ENCODE data around the gene MNX1. TPM values are rescaled to one million over a fixed set of nuclear protein-coding genes. Genes with fewer than 3 reads are reported as not detected.

The MNX1 gene
- total and polyA plus RNA-seq, 9 of the 15 experiments (the other 6 are each of a cell fraction or from before 2014, with no cell fraction given), result 0.15 to 8.0 (median 1.4) TPM

DNA sequence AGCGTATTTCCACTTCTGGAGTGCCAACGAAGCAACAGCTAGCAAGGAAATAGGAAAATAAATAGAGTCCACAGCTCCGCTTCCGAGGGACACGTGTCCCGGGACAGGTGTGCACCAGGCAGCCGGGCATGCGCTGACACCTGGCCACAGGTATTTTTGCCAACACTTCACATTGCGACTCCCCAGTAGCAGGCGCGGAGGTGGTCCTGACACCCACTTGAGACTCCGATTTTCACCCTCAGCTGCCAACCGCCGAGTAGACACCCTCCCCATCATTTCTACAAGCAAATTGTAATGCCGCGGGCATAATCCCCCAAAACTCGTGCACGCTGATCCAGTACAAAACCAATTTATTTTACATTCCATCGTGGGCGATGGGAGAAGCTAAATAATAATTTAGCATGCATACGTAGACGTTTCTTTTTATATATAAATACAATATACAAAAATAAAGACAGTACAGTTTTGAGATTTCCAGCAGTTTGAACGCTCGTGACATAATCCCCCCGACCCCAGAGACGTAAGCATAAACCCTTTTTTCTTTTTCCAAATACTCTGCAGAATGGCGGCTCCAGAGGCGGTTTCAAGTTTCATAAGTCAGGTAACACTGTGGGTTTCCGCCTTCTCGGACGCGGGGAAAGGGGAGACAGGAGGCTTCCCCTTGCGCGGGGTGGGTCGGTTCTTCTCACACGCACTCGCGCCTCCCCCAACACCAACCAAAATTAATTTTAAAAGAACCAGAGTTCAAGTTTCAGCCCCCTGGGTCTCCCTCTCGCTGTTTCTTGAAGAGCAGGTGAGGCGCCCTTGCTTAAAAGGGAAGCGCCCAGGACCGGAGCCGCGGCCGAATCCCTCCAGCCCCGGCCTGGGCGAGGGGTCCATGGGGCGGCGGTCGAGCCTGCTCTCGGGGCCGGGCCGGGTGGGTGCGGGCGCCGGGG is 5.7 kb downstream of the MNX1 start (continued):
- TF ChIP-seq, protein P1, sequence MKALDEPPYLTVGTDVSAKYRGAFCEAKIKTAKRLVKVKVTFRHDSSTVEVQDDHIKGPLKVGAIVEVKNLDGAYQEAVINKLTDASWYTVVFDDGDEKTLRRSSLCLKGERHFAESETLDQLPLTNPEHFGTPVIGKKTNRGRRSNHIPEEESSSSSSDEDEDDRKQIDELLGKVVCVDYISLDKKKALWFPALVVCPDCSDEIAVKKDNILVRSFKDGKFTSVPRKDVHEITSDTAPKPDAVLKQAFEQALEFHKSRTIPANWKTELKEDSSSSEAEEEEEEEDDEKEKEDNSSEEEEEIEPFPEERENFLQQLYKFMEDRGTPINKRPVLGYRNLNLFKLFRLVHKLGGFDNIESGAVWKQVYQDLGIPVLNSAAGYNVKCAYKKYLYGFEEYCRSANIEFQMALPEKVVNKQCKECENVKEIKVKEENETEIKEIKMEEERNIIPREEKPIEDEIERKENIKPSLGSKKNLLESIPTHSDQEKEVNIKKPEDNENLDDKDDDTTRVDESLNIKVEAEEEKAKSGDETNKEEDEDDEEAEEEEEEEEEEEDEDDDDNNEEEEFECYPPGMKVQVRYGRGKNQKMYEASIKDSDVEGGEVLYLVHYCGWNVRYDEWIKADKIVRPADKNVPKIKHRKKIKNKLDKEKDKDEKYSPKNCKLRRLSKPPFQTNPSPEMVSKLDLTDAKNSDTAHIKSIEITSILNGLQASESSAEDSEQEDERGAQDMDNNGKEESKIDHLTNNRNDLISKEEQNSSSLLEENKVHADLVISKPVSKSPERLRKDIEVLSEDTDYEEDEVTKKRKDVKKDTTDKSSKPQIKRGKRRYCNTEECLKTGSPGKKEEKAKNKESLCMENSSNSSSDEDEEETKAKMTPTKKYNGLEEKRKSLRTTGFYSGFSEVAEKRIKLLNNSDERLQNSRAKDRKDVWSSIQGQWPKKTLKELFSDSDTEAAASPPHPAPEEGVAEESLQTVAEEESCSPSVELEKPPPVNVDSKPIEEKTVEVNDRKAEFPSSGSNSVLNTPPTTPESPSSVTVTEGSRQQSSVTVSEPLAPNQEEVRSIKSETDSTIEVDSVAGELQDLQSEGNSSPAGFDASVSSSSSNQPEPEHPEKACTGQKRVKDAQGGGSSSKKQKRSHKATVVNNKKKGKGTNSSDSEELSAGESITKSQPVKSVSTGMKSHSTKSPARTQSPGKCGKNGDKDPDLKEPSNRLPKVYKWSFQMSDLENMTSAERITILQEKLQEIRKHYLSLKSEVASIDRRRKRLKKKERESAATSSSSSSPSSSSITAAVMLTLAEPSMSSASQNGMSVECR (CRISPR knock-in tag; IDR thresholded peaks at IDR 0.05), result no peak
- TF ChIP-seq AFF4 (CRISPR knock-in tag; IDR thresholded peaks at IDR 0.05), result no peak
- no peak for TF ChIP-seq GATAD2B (IDR thresholded peaks at IDR 0.05; ENCODE audit: borderline replicate concordance)
- TF ChIP-seq MCM7 (IDR thresholded peaks at IDR 0.05), result no peak
- no peak for TF ChIP-seq NRF1 (conservative IDR thresholded peaks at IDR 0.05 in 1 of 2, IDR thresholded peaks at IDR 0.05 in 1 of 2)
- TF ChIP-seq ZFPM2 (CRISPR knock-in tag; IDR thresholded peaks at IDR 0.05), result no peak
- no peak for TF ChIP-seq IFI16 (CRISPR knock-in tag; IDR thresholded peaks at IDR 0.05)
- no peak for TF ChIP-seq ZMIZ1 (IDR thresholded peaks at IDR 0.05; ENCODE audit: low read depth in 2 of 2, low read length in 2 of 2)
- no peak for TF ChIP-seq U2AF2 (optimal IDR thresholded peaks at IDR 0.05; ENCODE audit: low read depth, low read length)
- TF ChIP-seq ZNF263 (CRISPR knock-in tag; IDR thresholded peaks at IDR 0.05; ENCODE audit: borderline replicate concordance), result no peak
